ENCODE results near the gene FCRLB.

Gene FCRLB

GRCh38 chr1:161725908-161726472 lies 4.6 kb downstream of the FCRLB start:
- peak; percentile 18 to 48 for DNase-seq (ENCODE audit: low read depth in 1 of 2, low spot score in 1 of 2)
- in situ Hi-C loops (cut with HindIII; ENCODE audit: low pct_unique_long_range_greater_than_20kb, low sequenced_read_pairs): no loop called here
- no peak for TF ChIP-seq JUND (IDR thresholded peaks at IDR 0.05; ENCODE audit: low read depth)

GRCh38 chr1:161726473-161727255 lies 5.3 kb downstream of the FCRLB start:
- no peak for TF ChIP-seq JUND (IDR thresholded peaks at IDR 0.05; ENCODE audit: low read depth)
- DNase-seq (ENCODE audit: low read depth in 1 of 2, low spot score in 1 of 2): peak; percentile 49 to 79
- in situ Hi-C loops (cut with HindIII; ENCODE audit: low pct_unique_long_range_greater_than_20kb, low sequenced_read_pairs): no loop called here

- no peak for DNase-seq (ENCODE audit: low read depth in 1 of 2, low spot score in 1 of 2)
- in situ Hi-C loops (cut with HindIII; ENCODE audit: low pct_unique_long_range_greater_than_20kb, low sequenced_read_pairs): no loop called here
- no peak for TF ChIP-seq JUND (IDR thresholded peaks at IDR 0.05; ENCODE audit: low read depth)
Observed at GRCh38 chr1:161727256-161727924, 6.0 kb downstream of the FCRLB start.

DNA sequence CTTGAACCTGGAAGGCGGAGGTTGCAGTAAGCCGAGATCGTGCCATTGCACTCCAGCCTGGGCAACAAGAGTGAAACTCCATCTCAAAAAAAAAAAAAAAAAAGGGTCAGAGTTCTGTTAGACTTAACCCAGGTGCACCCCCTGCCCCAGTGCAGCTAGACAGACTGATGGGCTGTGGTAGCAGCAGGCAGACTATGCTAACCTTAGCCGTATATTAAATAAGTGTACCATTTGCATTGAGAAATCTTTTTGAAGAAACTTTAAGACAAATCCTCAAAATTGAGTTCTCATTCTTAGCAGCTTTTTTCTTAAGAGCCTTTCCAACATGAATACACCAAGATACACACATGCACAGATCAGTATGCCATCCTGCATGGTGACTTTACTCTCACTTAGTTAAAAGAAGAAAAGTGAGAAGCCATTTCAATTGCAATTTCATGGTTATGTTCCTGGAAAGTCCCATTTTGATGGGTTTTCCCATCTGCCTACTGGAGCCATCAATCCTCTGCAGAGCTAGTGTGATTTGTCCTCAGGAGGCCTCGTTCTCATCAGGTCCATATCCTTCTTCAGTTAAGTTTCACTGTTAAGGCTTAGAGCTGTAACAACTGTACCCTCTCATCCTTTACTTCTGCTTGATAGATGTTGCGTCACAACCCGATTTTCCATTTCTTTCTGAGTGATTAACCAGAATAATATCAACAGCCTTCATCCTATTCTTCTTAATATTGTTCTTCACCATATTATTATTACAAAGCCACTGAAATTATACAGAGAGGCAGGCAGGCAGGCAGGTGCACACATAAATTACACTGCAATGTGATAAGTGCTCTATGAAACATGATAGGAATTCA lies 7.3 kb downstream of the FCRLB start:
- no peak for DNase-seq (ENCODE audit: low read depth in 1 of 2, low spot score in 1 of 2)
- in situ Hi-C loops (cut with HindIII; ENCODE audit: low pct_unique_long_range_greater_than_20kb, low sequenced_read_pairs): no loop called here
- no peak for TF ChIP-seq JUND (IDR thresholded peaks at IDR 0.05; ENCODE audit: low read depth)

DNA sequence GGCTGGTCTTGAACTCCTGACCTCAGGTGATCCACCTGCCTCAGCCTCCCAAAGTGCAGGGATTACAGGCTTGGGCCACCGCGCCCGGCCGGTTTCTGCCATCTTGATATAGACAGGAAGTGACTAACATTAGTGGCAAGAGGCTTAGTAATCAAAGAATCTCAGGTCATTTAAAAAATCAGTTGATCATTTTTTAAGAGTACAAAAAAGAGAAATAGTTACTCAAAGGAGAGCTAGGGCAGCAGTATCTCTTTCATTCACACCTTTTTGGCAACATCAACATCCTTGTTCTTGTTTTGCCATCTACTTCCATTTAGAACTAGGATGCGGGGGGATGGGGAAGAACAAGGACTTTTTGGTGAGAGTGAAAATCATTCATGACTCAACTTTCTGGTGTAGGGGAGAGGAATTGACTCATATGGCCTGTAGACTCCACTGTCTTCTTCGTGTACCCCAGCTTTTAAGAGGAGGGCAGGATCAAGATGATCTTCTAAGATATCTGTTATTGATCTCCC lies 8.8 kb downstream of the FCRLB start:
- no peak for TF ChIP-seq JUND (IDR thresholded peaks at IDR 0.05; ENCODE audit: low read depth)
- DNase-seq (ENCODE audit: low read depth in 1 of 2, low spot score in 1 of 2): no peak
- in situ Hi-C loops (cut with HindIII; ENCODE audit: low pct_unique_long_range_greater_than_20kb, low sequenced_read_pairs): no loop called here

DNA sequence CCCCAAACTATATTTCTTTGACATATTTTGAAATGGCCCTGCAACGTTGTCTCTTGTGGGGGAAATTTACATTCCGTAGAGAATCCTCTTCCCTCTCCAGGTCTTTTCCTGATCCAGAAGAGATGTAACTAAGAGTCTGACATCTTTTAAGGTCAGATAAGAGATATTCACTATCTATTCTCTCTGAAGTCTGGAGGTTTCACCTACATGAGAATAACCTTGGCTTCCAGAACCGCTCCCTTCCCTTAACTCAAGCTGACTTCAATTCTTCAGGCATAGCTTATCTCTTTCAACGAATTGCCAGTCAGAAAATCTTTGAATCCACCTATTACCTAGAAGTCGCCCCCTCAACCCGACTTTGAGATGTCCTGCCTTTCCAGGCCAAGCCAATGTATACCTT lies 9.9 kb downstream of the FCRLB start:
- no peak for TF ChIP-seq JUND (IDR thresholded peaks at IDR 0.05; ENCODE audit: low read depth)
- in situ Hi-C loops (cut with HindIII; ENCODE audit: low pct_unique_long_range_greater_than_20kb, low sequenced_read_pairs): no loop called here
- no peak for DNase-seq (ENCODE audit: low read depth in 1 of 2, low spot score in 1 of 2)

DNA sequence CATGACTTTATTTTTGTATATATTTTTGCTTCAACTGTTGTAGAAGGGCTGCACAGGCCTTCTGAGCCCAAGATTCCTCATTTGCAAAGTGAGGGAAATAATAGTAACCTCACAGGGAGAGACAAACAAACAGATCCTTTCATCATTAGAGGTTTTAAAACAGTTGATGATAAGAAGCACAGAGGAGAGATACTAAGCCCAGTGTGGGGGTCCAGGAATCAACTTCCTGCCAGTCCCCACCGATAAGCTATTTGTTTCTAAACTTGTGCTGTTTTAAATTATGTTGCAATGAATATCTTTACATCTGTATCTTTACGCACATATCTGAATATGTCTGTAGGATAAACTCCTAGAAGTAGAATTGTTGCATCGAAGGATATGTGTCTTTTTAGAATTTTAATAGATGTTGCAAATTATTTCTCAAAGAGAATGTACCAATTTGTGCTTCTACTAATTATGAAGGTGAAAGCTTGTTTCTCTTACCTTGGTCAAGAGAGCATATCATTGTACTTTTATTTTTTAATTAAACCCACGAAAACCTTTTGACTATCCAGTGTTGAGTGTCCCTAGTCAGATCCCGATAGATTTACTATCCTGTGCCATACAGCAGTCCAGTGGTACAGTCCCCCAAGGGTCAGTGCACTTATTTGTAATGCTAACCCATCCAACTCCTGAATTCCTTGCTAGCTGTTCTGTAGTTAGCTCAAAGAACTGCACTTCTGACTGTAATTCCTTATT lies 10.8 kb downstream of the FCRLB start:
- DNase-seq (ENCODE audit: low read depth in 1 of 2, low spot score in 1 of 2): no peak
- in situ Hi-C loops (cut with HindIII; ENCODE audit: low pct_unique_long_range_greater_than_20kb, low sequenced_read_pairs): no loop called here
- TF ChIP-seq JUND (IDR thresholded peaks at IDR 0.05; ENCODE audit: low read depth): no peak

DNA sequence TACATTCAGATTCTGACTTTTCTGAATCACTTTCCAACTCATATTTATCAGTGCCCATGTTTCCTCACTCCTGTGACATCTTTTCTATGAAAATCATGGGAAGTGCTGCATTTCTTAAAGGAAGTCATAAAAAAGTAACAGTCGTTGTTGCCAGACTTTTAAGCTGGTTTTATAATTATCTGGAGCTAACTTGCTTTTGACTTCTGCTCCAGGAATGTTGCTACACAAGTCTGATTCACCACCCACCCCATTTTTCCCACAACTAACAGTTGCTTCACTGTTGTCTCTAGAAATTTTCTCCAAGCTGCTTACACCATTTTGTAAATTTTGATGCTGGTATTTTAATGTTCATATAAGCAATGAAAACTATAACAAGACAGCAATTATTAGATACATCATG lies 12.2 kb downstream of the FCRLB start:
- in situ Hi-C loops (cut with HindIII; ENCODE audit: low pct_unique_long_range_greater_than_20kb, low sequenced_read_pairs): no loop called here
- TF ChIP-seq JUND (IDR thresholded peaks at IDR 0.05; ENCODE audit: low read depth): no peak
- peak in 1 of 2 experiments; percentile 48 for DNase-seq (ENCODE audit: low read depth in 1 of 2, low spot score in 1 of 2)

DNA sequence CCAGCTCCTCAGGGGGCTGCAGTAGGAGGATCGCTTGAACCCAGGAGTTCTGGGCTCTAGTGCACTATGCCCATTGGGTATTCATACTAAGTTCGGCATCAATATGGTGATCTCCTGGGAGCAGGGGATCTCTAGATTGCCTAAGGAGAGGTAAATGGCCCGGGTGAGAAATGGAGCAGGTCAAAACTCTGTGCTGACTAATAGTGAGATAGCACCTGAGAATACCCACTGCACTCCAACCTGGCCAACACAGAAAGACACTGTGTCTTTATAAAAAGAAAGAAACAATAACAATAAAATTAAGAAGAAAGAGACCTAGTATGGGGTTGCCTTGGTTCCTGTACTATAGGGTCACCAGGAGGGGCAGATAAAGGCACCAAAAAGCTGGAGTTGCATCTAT lies 14.5 kb downstream of the FCRLB start:
- in situ Hi-C loops (cut with HindIII; ENCODE audit: low pct_unique_long_range_greater_than_20kb, low sequenced_read_pairs): no loop called here
- TF ChIP-seq JUND (IDR thresholded peaks at IDR 0.05; ENCODE audit: low read depth): no peak
- no peak for DNase-seq (ENCODE audit: low read depth in 1 of 2, low spot score in 1 of 2)

GRCh38 chr1:161736335-161736969 lies 15.1 kb downstream of the FCRLB start:
- TF ChIP-seq JUND (IDR thresholded peaks at IDR 0.05; ENCODE audit: low read depth): no peak
- DNase-seq (ENCODE audit: low read depth in 1 of 2, low spot score in 1 of 2): no peak
- in situ Hi-C loops (cut with HindIII; ENCODE audit: low pct_unique_long_range_greater_than_20kb, low sequenced_read_pairs): no loop called here

- in situ Hi-C loops (cut with HindIII; ENCODE audit: low pct_unique_long_range_greater_than_20kb, low sequenced_read_pairs): no loop called here
- no peak for DNase-seq (ENCODE audit: low read depth in 1 of 2, low spot score in 1 of 2)
- no peak for TF ChIP-seq JUND (IDR thresholded peaks at IDR 0.05; ENCODE audit: low read depth)
Observed at GRCh38 chr1:161737625-161738024, 16.3 kb downstream of the FCRLB start.
